ENCODE results near the gene SOCS1.
A peak's percentile ranks its signal among the peaks of the same experiment; 100 is the strongest.
"Not testable (repeated sequence)": the region's sequence is repeated elsewhere in the genome, so short reads cannot be mapped to it uniquely, and the experiment has no call there.

The SOCS1 gene

DNA sequence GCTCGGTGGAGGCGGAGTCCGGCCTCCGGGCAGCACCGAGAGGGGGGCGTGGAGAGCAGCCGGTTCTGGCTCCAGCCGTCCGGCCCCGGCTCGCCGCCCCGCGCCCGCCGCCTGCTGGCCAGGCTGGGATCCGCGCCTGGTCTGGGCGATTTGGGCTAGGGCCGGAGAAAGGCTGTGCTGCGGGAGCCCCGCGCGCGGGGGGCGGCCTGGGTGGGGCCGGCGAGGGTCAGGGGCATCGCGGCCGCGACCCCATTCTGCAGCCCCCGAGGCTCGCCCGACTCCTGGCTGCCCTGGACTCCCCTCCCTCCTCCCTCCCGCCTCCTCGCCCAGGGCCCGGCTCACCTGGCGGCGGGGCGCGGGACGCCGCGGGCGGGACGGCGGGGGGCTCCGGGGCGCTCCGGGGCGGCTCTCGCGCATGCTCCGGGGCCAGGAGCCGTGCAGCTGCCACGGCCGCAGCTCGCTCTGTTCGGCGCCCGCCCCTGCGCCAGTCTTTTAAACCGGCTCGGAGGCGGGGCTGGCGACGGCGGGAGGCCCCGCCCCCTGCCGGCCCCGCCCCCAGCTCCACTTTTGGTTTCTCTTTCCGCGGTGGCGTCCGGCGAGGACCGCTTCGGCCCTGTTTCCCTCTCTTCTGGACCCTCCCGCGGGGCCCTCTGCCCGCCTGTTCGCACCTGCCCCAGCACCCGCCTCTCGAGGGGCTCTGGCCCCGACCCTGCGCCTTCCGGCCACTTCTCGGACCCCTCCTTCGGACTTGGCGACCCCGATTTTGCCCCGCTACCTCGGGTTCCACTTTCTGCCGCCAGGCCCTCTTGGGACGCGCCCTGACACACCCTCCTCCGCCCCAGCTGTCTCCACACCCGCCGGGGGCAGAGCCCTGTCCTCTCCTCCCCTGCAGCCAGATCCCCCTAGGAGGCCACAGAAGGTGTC, at the start of gene SOCS1:
SOCS1 (minus strand) TSS at position 468 of the 924 bp plus-strand sequence. CDS start 726 bp downstream, outside the sequence.
- DNase-seq (ENCODE audit: low read depth) = peak; percentile 57

DNA sequence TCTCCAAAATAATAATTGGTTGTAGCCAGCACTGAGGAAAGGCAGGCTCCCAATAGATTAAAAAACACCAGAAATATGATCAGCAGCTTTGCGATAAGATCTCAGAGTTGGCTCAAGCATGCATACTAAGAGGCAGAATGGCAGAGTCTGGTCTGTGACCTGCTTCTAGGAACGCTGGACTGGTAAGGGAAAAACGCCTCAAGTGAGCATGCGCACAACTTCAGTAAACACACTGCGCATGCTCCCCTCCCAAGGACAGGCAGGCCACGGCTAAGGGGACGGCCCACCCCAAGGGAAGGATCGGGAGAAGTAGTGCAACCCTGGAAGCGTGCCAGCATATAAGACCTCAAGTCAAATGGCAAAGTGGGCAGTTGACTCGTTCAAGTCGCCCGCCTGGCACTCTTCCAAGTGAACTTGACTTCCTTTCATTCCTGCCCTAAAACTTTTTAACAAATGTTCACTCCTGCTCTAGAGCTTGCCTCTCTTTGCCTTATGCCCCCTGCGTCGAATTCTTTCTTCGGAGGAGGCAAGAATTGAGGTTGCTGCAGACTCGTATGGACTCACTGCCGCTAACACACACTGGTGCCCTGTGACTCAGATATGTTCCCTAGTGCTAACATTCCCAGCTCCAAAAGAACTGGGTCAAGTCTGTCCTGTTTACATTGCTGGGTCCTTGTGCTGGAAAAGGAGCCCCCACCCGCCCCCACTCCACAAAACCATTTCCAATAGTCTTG, 47.6 kb upstream of the SOCS1 start:
- peak; percentile 63 for DNase-seq (ENCODE audit: low read depth)

GRCh38 chr16:11302977-11303376, 47.0 kb upstream of the SOCS1 start:
- no peak for DNase-seq (ENCODE audit: low read depth)

DNA sequence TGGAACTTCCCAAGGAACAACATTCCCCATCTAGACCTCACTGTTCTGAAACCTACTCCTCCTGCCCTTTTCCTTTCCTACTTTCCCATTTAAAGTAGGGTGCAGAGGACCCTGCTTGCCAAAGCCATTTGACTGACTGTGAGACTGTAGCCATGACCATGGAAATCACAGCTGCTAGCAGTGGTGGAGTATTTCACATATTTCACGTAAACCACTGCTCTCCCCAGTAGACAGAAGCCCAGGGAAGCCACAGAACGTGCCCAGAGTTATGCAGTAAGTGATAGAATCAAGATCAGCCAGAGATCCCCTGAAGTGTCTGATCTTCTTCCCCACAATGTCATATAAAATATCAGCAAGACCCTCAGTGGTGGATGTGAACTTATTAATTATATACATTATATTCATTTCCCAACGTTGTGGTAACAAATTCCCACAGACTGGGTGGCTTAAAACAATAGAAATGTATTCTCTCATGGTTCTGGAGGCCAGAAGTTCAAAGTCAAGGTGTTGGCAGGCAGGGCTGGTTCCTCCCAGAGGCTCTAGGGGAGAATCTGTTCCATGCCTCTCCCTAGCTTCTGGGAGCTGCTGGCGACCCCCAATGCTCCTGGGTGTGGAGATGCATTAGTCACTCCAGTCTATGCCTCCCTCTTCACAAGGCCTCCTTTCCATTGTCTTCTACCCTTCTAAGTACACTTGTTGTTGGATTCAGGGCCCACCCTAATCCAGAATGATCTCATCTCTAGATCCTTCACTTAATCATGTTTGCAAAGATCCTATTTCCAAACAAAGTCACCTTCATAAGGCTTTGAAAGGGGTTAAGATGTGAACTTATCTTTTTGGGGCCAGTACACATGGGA, 45.9 kb upstream of the SOCS1 start:
- no peak for DNase-seq (ENCODE audit: low read depth)

DNA sequence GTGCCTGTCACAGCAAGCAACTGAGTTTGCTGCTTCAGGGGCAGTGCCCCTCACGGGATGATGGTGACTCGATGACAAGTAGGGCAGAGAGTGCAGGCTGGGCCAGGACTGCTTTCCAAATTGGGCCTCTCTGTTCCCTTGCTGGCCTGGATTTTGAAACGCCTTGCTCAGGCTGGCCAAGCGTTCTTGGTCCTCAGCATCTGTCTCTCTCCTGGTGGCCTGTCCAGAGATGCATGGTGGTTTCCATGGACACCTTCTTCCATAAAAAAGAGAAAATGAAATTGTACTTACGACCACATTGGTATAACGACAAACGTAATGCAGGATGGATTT, 44.5 kb upstream of the SOCS1 start:
- DNase-seq (ENCODE audit: low read depth) = no peak

DNA sequence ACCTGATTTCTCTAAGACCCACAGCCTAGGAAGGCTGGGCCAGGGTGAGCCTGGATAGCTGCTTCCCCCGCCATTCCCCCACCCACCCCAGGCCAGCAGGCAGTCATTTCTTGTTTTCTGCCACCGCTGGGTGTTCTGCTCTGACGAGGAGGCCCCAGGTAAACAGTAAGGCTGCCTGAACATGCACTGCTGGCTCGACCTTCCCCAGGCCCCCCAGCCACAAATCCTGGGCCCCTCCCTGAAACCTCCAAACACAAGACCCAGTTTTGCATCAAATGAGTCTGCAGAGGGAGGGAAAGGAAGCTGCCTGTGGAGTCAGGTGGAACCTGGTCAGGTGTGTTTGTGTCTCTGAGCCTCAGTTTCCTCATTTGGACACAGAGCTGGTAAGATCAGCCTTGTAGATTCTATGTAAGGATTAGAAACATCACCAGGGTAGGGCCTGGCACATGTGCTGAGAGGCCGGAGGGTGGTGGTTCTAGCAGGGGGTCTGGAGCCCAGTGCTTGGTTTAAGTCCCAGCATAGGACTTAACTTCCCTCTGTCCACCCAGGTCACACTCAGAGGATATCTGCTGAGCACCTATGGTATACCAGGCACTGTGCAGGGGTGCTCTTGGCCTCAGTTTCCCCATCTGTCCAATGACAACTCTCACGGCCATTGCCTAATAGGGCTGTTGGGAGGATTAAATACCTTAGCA, 44.0 kb upstream of the SOCS1 start:
- no peak for DNase-seq (ENCODE audit: low read depth)

- not testable (repeated sequence) for DNase-seq (ENCODE audit: low read depth)
Measured at GRCh38 chr16:11298950-11299547, 43.0 kb upstream of the SOCS1 start.

- DNase-seq (ENCODE audit: low read depth) = no peak
Measured at GRCh38 chr16:11298143-11298900, 42.3 kb upstream of the SOCS1 start.

DNA sequence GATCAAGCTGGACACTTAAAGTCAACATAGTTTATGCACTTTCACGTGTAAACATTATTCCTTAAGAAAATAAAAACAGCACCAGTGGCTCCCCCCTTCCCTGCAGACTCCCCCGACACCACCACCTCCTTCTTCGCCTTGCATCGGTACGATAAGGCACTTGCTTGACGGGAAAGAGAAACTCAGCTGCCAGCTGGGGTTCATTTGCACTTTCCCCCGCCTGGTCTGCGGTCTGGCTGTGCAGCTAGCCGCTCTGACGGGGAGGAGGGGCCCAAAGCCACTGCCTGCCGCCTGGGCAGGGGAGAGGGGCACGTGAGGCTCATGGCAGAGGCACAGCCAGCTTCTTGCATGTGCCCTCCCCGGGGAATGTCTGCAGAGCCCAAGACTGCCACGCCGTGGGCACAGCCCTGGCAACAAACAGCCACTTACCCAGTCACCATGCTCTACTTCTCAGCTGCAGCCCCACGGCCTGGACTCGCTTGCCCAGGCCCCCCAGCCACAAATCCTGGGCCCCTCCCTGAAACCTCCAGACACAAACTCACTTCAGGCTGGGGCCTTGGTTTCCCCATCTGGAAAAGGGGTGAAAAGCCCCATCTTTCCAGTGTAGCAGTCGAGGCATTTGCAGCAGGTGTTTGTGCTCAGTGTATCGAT, 41.6 kb upstream of the SOCS1 start:
- DNase-seq (ENCODE audit: low read depth) = peak; percentile 61

DNA sequence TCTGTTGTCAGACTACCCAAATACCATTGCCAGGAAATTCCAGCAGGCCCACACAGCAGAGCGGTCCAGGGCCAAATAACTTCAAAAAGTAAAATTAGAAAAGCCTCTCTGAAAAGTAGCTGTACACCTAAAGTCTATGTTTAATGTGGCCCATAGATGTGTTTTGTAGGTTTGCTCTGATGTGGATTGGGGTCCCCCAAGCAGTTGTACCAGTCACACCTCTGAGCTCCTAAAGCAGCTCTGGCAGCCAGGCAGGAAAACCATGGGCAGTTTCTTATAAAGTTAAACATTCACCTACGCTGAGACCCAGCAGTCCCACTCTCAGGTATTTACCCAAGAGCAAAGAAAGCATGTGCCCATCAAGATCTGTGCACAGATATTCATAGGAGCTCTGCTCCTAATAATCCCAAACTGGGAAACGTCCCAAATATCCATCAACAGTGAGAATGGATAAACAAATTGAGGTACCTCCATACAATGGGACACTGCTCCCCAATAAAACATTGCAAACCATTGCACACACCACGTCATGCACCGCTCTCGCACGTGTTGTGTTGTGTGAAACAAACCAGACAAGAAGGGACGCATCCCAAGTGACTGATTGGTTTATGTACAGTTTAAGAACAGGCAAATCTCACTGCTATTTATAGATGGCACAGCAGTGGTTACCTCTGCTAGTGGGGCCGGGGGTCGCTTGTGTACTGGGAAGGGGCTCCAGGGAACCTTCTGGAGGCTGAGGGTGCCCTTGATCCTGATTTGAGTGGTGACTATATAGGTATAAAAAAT, 40.9 kb upstream of the SOCS1 start:
- peak; percentile 33 for DNase-seq (ENCODE audit: low read depth)

- DNase-seq (ENCODE audit: low read depth) = no peak
Measured at GRCh38 chr16:11296351-11296705, 40.3 kb upstream of the SOCS1 start.

GRCh38 chr16:11295672-11296071, 39.7 kb upstream of the SOCS1 start:
- DNase-seq (ENCODE audit: low read depth) = no peak

- DNase-seq (ENCODE audit: low read depth) = no peak
Measured at GRCh38 chr16:11292076-11292748, 36.2 kb upstream of the SOCS1 start.

GRCh38 chr16:11291091-11291703, 35.2 kb upstream of the SOCS1 start:
- DNase-seq (ENCODE audit: low read depth) = no peak

DNA sequence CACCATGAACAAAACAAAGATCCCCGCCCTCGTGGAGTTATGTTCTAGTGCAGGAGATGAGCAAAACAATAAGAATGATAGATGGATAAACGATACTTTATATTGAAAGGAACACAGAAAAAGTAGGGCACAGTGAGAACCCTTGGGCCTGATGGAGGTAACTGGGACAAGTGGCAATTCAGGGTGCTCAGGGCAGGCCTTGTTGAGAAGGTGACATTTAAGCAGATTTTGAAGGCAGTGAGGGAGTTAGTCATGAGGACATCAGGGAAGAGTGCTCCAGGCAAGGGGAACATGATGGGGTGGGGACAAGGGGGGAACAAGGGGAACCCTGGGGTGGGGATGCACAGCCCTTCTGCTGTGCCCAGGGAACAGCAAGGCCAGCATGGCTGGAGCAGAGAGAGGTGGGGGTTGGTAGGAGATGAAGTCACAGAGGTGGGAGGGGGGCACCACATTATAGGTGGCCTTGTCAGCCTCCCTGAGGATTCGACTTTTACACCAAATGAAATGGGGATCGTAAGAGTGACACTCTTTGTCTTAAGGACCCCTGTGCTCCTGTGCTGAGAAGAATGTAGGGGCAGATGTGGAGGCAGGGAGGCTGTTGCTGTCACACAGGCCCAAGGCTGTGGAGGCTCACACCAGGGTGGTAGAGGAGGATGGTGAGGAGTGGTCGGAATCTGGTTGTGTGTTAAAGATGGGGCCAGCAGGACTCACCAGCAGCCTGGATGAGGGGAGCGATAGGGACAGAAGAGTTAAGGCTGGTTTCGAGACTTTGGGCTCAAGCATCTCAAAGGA, 34.3 kb upstream of the SOCS1 start:
- DNase-seq (ENCODE audit: low read depth) = no peak

- not testable (repeated sequence) for DNase-seq (ENCODE audit: low read depth)
Measured at GRCh38 chr16:11289696-11290095, 33.7 kb upstream of the SOCS1 start.

- no peak for DNase-seq (ENCODE audit: low read depth)
Measured at GRCh38 chr16:11289202-11289601, 33.2 kb upstream of the SOCS1 start.

Measured in amniotic epithelial cell (primary cell).